ENCODE measurements around the gene FAM83E.

Gene FAM83E

GRCh38 chr19:48606463-48607358, 8.2 kb downstream of the FAM83E start, which contains the start of gene SPACA4:
TSS of gene SPACA4 (plus strand) at chr19:48606742. CDS start at chr19:48606979, 237 bp downstream.
- TF ChIP-seq, protein P1, sequence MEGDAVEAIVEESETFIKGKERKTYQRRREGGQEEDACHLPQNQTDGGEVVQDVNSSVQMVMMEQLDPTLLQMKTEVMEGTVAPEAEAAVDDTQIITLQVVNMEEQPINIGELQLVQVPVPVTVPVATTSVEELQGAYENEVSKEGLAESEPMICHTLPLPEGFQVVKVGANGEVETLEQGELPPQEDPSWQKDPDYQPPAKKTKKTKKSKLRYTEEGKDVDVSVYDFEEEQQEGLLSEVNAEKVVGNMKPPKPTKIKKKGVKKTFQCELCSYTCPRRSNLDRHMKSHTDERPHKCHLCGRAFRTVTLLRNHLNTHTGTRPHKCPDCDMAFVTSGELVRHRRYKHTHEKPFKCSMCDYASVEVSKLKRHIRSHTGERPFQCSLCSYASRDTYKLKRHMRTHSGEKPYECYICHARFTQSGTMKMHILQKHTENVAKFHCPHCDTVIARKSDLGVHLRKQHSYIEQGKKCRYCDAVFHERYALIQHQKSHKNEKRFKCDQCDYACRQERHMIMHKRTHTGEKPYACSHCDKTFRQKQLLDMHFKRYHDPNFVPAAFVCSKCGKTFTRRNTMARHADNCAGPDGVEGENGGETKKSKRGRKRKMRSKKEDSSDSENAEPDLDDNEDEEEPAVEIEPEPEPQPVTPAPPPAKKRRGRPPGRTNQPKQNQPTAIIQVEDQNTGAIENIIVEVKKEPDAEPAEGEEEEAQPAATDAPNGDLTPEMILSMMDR (IDR thresholded peaks at IDR 0.05; ENCODE audit: low read length, missing control alignments) = no peak
- DNase-seq (ENCODE audit: low read depth) = no peak
- H3K4me3 ChIP-seq (replicated peaks; ENCODE audit: low read depth, low read length) = no peak within 1 kb of the TSS

- no peak overlapping the region for H3K4me3 ChIP-seq (replicated peaks; ENCODE audit: low read depth, low read length)
- TF ChIP-seq, protein P1 (IDR thresholded peaks at IDR 0.05; ENCODE audit: low read length, missing control alignments) = no peak
- DNase-seq (ENCODE audit: low read depth) = no peak
Observed at GRCh38 chr19:48603850-48604249, 11.0 kb downstream of the FAM83E start.

DNA sequence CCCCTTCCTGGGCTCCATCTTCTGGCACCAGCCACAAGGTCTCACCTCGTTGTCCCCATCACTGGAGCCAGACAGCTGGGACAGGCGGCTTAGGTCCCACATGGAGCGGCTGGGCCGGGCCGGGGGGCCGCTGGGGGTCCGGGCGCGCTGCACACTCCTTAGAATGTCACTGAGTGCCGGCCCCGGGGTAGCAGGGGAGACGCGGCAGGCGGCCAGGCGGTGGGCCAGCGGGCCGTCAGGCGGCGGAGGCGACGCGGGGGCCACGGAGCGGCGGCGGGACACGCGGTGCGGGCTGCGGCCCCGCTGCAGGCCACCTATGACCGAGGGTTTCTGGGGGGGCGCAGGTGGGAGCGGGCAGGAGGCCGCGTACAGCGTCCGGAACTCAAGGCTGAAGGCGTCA, 11.4 kb downstream of the FAM83E start:
- DNase-seq (ENCODE audit: low read depth) = no peak
- no peak overlapping the region for H3K4me3 ChIP-seq (replicated peaks; ENCODE audit: low read depth, low read length)
- TF ChIP-seq, protein P1 (IDR thresholded peaks at IDR 0.05; ENCODE audit: low read length, missing control alignments) = no peak

DNA sequence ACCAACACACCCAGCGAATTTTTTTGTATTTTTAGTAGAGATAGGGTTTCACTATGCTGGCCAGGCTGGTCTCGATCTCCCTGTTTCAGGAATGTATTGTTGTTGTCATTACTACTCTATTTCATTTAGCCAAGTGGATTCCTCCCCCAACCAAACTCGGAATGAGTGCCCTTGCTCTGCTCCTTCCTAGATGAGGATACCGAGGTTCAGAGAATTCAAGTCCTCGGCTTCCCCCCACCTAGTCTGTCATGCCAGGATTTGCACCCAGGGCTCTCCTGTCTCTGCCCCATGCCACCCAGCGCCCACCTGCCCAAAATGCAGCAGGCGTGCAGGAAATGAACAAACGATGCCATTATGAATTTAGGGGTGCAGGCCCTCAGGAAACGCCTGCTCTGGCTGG, 11.9 kb downstream of the FAM83E start:
- TF ChIP-seq, protein P1 (IDR thresholded peaks at IDR 0.05; ENCODE audit: low read length, missing control alignments) = no peak
- DNase-seq (ENCODE audit: low read depth) = no peak
- H3K4me3 ChIP-seq (replicated peaks; ENCODE audit: low read depth, low read length) = no peak overlapping the region

DNA sequence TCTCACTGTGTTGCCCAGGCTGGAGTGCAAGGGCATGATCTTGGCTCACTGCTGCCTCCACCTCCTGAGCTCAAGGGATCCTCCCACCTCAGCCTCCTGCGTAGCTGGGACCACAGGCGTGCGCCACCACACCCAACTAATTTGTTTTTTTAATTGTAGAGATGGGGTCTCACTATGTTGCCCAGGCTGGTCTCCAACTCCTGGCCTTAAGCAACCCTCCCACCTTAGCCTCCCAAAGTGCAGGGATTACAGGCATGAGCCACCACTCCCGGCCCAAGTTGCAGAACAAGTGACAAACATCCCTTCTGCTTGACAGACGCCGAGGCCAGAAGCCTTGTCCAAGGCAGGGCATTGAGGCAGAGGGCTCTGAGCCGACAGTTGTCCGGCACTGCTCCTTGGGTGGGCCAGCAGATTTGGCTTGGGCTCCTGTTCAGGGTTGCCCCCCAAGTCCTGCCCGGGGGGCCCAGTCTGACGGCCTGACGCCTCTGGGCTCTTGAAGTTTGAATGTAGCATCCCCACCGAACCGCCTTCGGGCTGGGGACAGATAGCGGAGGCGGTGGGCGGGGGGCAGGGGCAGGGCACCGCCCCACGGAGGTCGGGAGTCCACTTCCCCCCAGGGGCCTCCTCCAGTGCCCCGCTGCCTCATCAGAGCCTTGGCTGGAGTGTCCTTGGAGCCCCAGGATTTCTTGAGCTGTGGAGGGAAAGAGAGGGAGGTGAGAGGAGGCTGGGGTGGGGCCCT, 14.0 kb downstream of the FAM83E start:
- TF ChIP-seq, protein P1 (IDR thresholded peaks at IDR 0.05; ENCODE audit: low read length, missing control alignments) = no peak
- H3K4me3 ChIP-seq (replicated peaks; ENCODE audit: low read depth, low read length) = no peak overlapping the region
- DNase-seq (ENCODE audit: low read depth) = no peak

DNA sequence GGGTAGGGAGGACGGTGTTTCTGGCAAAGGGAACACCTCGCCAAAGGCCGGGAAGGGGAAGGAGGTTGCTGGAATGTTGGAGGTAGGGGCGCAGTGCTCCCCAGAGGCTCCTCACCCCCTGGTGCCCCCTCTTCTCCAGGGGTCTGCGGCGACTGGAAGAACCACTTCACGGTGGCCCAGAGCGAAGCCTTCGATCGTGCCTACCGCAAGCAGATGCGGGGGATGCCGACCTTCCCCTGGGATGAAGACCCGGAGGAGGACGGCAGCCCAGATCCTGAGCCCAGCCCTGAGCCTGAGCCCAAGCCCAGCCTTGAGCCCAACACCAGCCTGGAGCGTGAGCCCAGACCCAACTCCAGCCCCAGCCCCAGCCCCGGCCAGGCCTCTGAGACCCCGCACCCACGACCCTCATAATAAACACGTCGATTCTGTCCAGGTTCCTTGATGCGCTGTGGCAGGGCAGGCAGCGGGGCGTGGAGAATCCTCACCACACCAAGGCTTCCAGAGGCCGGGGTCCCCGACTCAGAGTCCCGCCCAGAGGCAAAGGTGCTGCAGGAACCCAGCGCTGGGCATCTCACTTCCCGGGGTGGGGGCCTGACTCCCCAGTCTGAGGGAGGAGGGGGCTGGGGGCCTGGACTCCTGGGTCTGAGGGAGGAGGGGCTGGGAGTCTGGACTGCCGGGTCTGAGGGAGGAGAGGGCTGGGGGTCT, 15.7 kb downstream of the FAM83E start:
- TF ChIP-seq, protein P1 (IDR thresholded peaks at IDR 0.05; ENCODE audit: low read length, missing control alignments) = no peak
- H3K4me3 ChIP-seq (replicated peaks; ENCODE audit: low read depth, low read length) = no peak overlapping the region
- no peak for DNase-seq (ENCODE audit: low read depth)
